GF-D8 (cell line): ENCODE data around the gene HLTF.

Source experiments
- DNase-seq: peaks from one replicate; lab custom pipeline; 2025; lab: John Stamatoyannopoulos, UW

HLTF gene

GRCh38 chr3:149085828-149086231, 503 bp downstream of the HLTF start:
- no peak for DNase-seq

GRCh38 chr3:149081772-149082171, 4.6 kb downstream of the HLTF start:
- DNase-seq, result no peak

- no peak for DNase-seq
These were observed 5.6 kb downstream of the HLTF start for GRCh38 chr3:149080699-149081091.

- DNase-seq, result no peak
These were observed 6.2 kb downstream of the HLTF start for GRCh38 chr3:149080011-149080698.

GRCh38 chr3:149077628-149078027, 8.7 kb downstream of the HLTF start:
- DNase-seq, result no peak

- no peak for DNase-seq
These were observed 18.4 kb downstream of the HLTF start for GRCh38 chr3:149067883-149068282.

- DNase-seq, result no peak
These were observed 24.6 kb downstream of the HLTF start for GRCh38 chr3:149061776-149062175.

GRCh38 chr3:149058602-149059001, 27.7 kb downstream of the HLTF start:
- no peak for DNase-seq

GRCh38 chr3:149058198-149058597, 28.1 kb downstream of the HLTF start:
- no peak for DNase-seq

- DNase-seq, result no peak
These were observed 30.8 kb downstream of the HLTF start for GRCh38 chr3:149055575-149055974.

- no peak for DNase-seq
These were observed 41.8 kb downstream of the HLTF start for GRCh38 chr3:149044339-149045083.

GRCh38 chr3:149042789-149043386, 43.4 kb downstream of the HLTF start:
- DNase-seq, result no peak

- no peak for DNase-seq
These were observed 48.0 kb downstream of the HLTF start for GRCh38 chr3:149038322-149038721.

- no peak for DNase-seq
These were observed 48.6 kb downstream of the HLTF start for GRCh38 chr3:149037684-149038083.

GRCh38 chr3:149031096-149031495, 55.2 kb downstream of the HLTF start:
- no peak for DNase-seq

GRCh38 chr3:149026718-149027117, 59.6 kb downstream of the HLTF start:
- no peak for DNase-seq

- no peak for DNase-seq
These were observed 62.4 kb downstream of the HLTF start for GRCh38 chr3:149023951-149024350.

GRCh38 chr3:149021830-149022229, 64.5 kb downstream of the HLTF start:
- DNase-seq, result no peak

GRCh38 chr3:149020839-149021252, 65.5 kb downstream of the HLTF start:
- DNase-seq, result no peak

- DNase-seq, result no peak
These were observed 66.0 kb downstream of the HLTF start for GRCh38 chr3:149020196-149020838.

GRCh38 chr3:149019580-149019979, 66.8 kb downstream of the HLTF start:
- no peak for DNase-seq

- no peak for DNase-seq
These were observed 68.1 kb downstream of the HLTF start for GRCh38 chr3:149018247-149018646.
